A673 (cell line): Measurements from ENCODE around the gene CCDC78.

Experiments used
- EZH2 ChIP-seq: fragments of 200-600 bp; sonication (generic); IDR thresholded peaks from 2 replicates; pipeline ENCODE4 v1.6.1; 2017; ENCODE audit warnings: borderline replicate concordance, low read depth, mild to moderate bottlenecking, mixed read lengths, antibody characterized with exemption, low read length; ENCODE audit not compliant: poor library complexity, severe bottlenecking
- TF ChIP-seq, protein P1 (sequence below): fragments of 300-800, 200-600 bp; sonication (generic); conservative IDR thresholded peaks from 2 replicates; pipeline ENCODE4 v1.5.1; 2017; ENCODE audit warnings: low read depth, mild to moderate bottlenecking, antibody characterized with exemption, low read length, moderate library complexity, mixed read lengths

DNA sequence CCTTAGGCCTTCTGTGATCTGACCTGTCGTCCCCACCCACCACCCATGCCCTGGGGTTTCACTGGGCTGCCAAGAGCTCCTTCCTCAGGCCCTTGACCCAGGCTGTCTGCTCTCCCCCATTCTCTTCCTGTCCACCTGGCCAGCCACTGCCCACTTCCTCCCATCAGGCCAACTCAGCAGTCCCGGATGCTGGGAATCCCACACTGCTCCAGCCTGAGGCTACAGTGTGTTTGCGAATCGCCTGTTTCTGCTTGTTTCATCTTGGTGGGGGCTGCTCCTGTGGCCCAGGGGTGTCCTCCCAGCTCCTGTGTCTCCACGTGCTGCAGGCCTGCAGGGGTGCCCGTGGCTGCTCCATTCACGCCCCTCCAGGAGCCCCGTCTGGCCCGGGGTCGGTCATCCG, 12.2 kb downstream of the CCDC78 start:
- TF ChIP-seq, protein P1, sequence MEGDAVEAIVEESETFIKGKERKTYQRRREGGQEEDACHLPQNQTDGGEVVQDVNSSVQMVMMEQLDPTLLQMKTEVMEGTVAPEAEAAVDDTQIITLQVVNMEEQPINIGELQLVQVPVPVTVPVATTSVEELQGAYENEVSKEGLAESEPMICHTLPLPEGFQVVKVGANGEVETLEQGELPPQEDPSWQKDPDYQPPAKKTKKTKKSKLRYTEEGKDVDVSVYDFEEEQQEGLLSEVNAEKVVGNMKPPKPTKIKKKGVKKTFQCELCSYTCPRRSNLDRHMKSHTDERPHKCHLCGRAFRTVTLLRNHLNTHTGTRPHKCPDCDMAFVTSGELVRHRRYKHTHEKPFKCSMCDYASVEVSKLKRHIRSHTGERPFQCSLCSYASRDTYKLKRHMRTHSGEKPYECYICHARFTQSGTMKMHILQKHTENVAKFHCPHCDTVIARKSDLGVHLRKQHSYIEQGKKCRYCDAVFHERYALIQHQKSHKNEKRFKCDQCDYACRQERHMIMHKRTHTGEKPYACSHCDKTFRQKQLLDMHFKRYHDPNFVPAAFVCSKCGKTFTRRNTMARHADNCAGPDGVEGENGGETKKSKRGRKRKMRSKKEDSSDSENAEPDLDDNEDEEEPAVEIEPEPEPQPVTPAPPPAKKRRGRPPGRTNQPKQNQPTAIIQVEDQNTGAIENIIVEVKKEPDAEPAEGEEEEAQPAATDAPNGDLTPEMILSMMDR: no peak
- TF ChIP-seq EZH2: no peak
